GM12874 (cell line): Measurements from ENCODE around the gene ISCA2.

Source experiments
- TF ChIP-seq, protein P1 (sequence below): IDR thresholded peaks from 2 replicates; pipeline ENCODE4 v1.5.1; 2011; ENCODE audit warnings: low read depth, mild to moderate bottlenecking, control low read depth, low read length, moderate library complexity; ENCODE audit not compliant: insufficient read depth

Gene ISCA2, protein sequence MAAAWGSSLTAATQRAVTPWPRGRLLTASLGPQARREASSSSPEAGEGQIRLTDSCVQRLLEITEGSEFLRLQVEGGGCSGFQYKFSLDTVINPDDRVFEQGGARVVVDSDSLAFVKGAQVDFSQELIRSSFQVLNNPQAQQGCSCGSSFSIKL

DNA sequence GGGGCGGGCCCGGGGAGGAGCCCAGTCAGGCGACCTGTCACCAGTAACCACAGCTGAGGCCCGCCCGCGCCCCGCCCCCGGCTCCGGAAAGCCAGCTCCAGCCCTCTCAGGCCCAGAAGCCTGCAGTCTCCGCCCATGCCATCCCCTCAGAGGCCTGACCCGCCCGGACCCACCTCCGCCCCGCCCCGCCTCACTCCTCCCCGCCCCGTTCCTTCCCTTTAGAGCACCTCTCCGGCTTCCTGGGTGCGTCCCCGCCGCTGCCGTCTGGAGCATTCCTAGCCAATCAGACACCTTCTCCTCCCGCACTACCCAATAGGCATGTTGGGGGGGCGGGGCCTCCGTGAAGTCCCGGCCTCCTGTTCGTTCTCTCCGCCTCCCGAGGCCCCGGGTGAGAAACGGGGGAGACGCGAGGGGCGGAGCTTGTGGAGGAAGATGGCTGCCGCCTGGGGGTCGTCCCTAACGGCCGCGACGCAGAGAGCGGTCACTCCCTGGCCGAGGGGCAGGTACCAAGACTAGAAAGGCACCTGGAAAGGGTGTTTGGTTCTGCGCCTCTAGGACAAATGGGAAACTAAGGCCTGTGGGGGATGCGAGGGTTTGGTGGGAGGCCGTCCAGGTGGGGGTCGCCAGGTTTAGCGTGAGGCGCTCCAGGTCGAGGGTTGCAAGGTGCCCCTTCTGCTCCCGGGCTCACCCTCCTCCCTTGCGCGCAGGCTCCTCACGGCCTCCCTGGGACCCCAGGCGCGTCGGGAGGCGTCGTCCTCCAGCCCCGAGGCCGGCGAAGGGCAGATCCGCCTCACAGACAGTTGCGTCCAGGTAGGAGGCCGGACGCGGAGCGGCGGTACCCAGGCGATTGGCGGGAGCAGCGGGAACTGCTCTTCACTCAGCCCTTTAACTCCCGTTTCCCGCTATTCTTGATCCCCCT is at the start of gene ISCA2:
TSS of gene ISCA2 (plus strand) at position 423 of the 919 bp plus-strand sequence. CDS start at position 433, 10 bp downstream.
- TF ChIP-seq, protein P1, sequence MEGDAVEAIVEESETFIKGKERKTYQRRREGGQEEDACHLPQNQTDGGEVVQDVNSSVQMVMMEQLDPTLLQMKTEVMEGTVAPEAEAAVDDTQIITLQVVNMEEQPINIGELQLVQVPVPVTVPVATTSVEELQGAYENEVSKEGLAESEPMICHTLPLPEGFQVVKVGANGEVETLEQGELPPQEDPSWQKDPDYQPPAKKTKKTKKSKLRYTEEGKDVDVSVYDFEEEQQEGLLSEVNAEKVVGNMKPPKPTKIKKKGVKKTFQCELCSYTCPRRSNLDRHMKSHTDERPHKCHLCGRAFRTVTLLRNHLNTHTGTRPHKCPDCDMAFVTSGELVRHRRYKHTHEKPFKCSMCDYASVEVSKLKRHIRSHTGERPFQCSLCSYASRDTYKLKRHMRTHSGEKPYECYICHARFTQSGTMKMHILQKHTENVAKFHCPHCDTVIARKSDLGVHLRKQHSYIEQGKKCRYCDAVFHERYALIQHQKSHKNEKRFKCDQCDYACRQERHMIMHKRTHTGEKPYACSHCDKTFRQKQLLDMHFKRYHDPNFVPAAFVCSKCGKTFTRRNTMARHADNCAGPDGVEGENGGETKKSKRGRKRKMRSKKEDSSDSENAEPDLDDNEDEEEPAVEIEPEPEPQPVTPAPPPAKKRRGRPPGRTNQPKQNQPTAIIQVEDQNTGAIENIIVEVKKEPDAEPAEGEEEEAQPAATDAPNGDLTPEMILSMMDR, result no peak

DNA sequence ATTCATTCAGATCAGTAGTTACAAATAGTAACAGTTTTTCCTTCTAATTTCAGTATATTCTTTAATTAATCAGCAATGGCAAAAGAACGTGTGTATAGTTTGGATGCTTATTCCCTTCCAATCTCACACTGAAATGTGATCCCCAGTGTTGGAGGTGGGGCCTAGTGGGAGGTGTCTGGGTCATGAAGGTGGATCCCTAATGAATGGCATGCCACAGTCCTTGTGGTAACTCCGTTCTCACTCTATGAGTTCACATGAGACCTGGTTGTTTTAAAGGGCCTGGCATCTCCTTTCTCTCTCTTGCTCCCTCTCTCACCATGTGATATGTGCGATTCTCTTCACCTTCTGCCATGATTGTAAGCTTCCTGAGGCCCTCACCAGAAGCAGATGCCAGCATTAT is 48.7 kb upstream of the ISCA2 start:
- TF ChIP-seq, protein P1, result no peak

DNA sequence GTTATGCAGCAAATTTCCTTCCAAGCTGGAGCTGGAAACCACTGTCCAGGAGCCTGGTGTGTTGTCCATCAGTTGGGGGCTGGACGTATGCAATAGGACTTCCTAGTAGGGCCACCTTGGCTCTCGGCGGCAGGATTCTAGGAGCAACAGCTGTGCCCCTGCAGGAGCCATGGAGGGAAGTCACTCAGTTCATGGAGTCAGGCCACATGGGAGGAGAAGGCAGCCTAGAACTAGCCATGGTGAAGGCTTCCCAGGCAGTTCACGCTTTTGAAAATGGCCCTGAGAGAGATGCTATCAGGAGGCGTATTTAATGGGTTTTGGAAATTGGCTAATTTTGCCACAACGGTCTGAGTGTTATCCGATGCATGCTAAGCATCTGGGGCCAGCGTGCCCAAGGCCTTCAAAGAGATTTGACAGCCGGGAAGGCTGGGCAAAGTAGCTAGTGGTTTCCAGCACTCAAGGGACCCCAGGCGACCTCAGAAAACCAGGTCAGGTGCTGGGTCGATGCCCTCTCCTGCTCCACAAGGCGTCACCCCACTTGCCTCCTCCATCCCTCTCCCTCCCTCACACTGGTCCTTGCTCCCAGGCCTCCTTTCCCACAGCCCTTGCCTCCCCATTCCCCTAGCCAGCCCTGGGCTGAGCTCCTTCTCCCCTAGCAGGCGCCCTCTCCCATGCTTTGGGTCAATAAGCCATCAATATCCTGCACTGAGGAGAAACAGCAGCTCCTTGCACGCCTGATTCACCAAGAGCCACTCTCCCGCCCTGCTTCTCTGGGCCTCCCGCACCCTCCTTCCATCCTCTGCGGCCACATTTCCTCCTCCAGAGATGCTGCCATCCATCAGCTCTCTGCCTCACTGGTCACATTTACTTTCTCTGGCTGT is 36.6 kb upstream of the ISCA2 start:
- TF ChIP-seq, protein P1, result no peak

DNA sequence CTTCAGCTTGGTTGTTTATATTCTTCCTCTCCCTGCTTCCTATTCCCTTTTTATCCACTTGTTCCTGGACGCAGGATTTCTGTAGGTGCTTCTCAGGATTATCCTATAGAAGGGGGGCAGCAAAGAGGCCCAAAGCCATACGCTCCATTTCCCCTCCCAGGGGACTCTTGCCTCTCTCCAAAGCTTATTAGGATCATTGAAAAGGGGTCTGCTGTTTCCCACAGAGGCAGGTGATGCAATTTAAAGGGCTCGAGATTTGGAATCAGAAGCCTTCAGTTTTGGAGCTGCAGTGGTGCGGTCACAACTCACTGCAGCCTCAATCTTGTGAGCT is 36.0 kb upstream of the ISCA2 start:
- TF ChIP-seq, protein P1, result no peak

DNA sequence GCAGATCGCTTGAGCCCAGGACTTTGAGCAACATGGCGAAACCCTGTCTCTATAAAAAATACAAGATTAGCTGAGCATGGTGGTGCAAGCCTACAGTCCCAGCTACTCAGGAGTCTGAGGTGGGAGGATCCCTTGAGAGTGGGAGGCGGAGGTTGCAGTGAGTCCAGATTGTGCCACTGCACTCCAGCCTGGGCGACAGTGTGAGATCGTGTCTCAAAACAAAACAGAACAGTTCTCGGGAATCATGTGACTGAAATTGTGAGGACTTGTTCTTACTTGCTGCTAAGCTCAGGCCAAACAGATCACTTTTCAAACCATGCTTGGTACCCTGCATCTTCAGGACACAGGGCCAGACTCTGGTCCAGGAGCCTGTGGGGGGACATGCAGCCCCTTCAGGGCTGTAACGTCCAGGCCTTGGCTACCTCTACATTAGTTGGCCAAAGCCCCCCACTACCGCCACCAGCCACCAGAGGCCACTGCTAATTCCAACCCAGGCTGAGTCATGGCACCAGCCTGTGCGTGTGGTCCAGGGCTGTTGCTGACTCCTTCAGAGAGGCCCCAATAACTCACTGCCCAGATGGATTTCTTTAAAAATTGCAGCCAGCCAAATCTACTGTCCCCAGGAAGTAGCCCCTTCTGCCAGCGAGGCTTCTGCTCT is 34.1 kb upstream of the ISCA2 start:
- TF ChIP-seq, protein P1, result peak; percentile 75

DNA sequence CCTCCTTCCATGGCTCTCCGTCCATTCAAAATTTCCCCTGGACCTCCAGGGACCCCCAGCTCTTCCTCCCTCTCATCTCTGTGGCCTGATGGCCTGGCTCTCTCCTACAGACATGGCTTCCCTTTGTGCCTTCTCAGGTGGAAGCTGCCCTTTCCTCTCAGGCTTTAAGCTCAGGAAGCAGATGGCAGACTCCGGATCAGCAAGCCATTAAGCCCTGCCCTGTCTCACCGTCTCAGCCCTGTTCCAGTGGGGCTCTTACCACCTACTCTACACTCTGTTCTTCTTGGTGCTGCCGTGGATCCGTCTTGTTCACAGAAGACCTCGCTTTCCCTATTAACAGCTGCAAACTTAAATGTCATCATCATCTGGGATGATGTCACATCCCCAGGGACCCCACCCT is 33.6 kb upstream of the ISCA2 start:
- TF ChIP-seq, protein P1, result no peak
